HepG2 (cell line): Measurements from ENCODE around the gene PSD4. TPM values are rescaled to one million over a fixed set of nuclear protein-coding genes. Genes with fewer than 3 reads are reported as not detected.

ENCODE experiments used
- ATAC-seq: fragments of 200-7000 bp; cut with Tn5 transposase; 3 replicates; pipeline ENCODE4 v1.9.1; 2020; ENCODE audit warnings: mild to moderate bottlenecking, moderate library complexity
- BruUV-seq: library from RNA; stranded (reverse); fragments of 400-500 nt; replicated peaks from 2 replicates; lab custom pipeline; 2021; lab: Mats Ljungman, UMichigan
- CTCF ChIA-PET: fragments of 300-600 bp; formaldehyde crosslinking; extraction: SDS; loops from one replicate; lab custom pipeline; 2021; ENCODE audit warnings: low total read pairs, inconsistent platforms, low intra/inter-chr PET ratio; lab: Yijun Ruan, JAX
- POLR2A ChIA-PET: fragments of 350-600 bp; sonication (Branson Sonifier 250); formaldehyde crosslinking; loops from one replicate; lab custom pipeline; 2020; ENCODE audit warnings: antibody characterized with exemption, inconsistent platforms; lab: Yijun Ruan, JAX
- DNase-seq: peaks from one replicate; pipeline ENCODE4 v3.0.0-alpha.2; 2015; ENCODE audit warnings: low spot score
- FAIRE-seq: peaks from 3 replicates; lab custom pipeline; 2011; peaks lifted over from hg19 to GRCh38; lab: Jason Lieb, UNC
- H2AFZ ChIP-seq: one replicate; pipeline ENCODE4 v1.6.1; 2011; ENCODE audit warnings: low read length, inconsistent platforms
- H3K27ac ChIP-seq: fragments of 300-600 bp; 3 replicates; pipeline ENCODE4 v1.8.0; 2011; ENCODE audit warnings: mixed run types, mild to moderate bottlenecking, mixed read lengths, low read length, inconsistent platforms; ENCODE audit not compliant: insufficient read depth; ENCODE audit errors: extremely low read length
- H3K27me3 ChIP-seq, 2 experiments: fragments of 200-600 bp in 1 of 2; 2 replicates in 1 of 2; 3 replicates in 1 of 2; pipeline versions ENCODE4 v1.6.0 to v1.8.0; 2011; ENCODE audit warnings: low read length in 2 of 2, mild to moderate bottlenecking in 2 of 2, moderate library complexity in 2 of 2, inconsistent platforms in 1 of 2; ENCODE audit not compliant: insufficient read depth in 2 of 2, control insufficient read depth in 1 of 2
- H3K36me3 ChIP-seq, 2 experiments: fragments of 200-600 bp in 1 of 2; replicated peaks in 1 of 2; 2 replicates in 1 of 2; 3 replicates in 1 of 2; pipeline versions ENCODE4 v1.5.1 to v1.8.0; 2011; ENCODE audit warnings: low read length in 2 of 2, inconsistent platforms in 1 of 2; ENCODE audit not compliant: insufficient read depth in 2 of 2, control insufficient read depth in 1 of 2
- H3K4me1 ChIP-seq: 2 replicates; pipeline ENCODE4 v1.5.1; 2012; ENCODE audit warnings: low read length, inconsistent platforms; ENCODE audit not compliant: insufficient read depth
- H3K4me2 ChIP-seq: 2 replicates; pipeline ENCODE4 v1.6.0; 2011; ENCODE audit warnings: low read depth, low read length, inconsistent platforms
- H3K4me3 ChIP-seq, 3 experiments: fragments of 200-600 bp in 1 of 3; sonication (generic), shearing (Covaris generic) in 1 of 3; replicated peaks in 1 of 3; 2 replicates each; pipeline ENCODE4 v1.5.1; 2011 to 2016; ENCODE audit warnings: low read length in 3 of 3, inconsistent platforms in 2 of 3, low read depth in 2 of 3, mild to moderate bottlenecking in 2 of 3, control low read depth in 1 of 3, mixed read lengths in 1 of 3; ENCODE audit not compliant: insufficient read depth in 1 of 3
- H3K79me2 ChIP-seq: one replicate; pipeline ENCODE4 v1.6.1; 2011; ENCODE audit warnings: low read length, inconsistent platforms; ENCODE audit not compliant: insufficient read depth
- H3K9ac ChIP-seq: 2 replicates; pipeline ENCODE4 v1.6.0; 2011; ENCODE audit warnings: mild to moderate bottlenecking, low read depth, low read length, inconsistent platforms; ENCODE audit not compliant: insufficient read depth
- H3K9me3 ChIP-seq: 2 replicates; pipeline ENCODE4 v1.5.1; 2012; ENCODE audit warnings: mild to moderate bottlenecking, low read length
- H4K20me1 ChIP-seq: 2 replicates; pipeline ENCODE4 v1.6.0; 2011; ENCODE audit warnings: inconsistent platforms, mild to moderate bottlenecking, low read length, moderate library complexity; ENCODE audit not compliant: insufficient read depth
- AKAP8 ChIP-seq: sonication (generic); formaldehyde crosslinking; IDR thresholded peaks from 2 replicates; pipeline ENCODE4 v1.5.1; 2020; ENCODE audit warnings: mild to moderate bottlenecking, missing genetic modification reagents
- CCAR2 ChIP-seq: fragments of 200-400 bp; formaldehyde crosslinking; optimal IDR thresholded peaks from 2 replicates; pipeline ENCODE3; 2018; ENCODE audit warnings: low read depth, mild to moderate bottlenecking, low read length, moderate library complexity
- ISL2 ChIP-seq: sonication (generic); formaldehyde crosslinking; IDR thresholded peaks from 2 replicates; pipeline ENCODE4 v1.5.0; 2020; ENCODE audit warnings: missing genetic modification reagents
- NFRKB ChIP-seq: fragments of 450-650 bp; IDR thresholded peaks from 2 replicates; pipeline ENCODE4 v1.6.1; 2017
- PRMT3 ChIP-seq: sonication (generic); formaldehyde crosslinking; IDR thresholded peaks from 2 replicates; pipeline ENCODE4 v1.8.1; 2022; ENCODE audit warnings: low read depth, mild to moderate bottlenecking, moderate library complexity, missing genetic modification reagents, borderline replicate concordance
- RFXAP ChIP-seq: sonication (generic); formaldehyde crosslinking; IDR thresholded peaks from 2 replicates; pipeline ENCODE4 v1.4.0; 2020; ENCODE audit warnings: missing genetic modification reagents, borderline replicate concordance
- SOX5 ChIP-seq: IDR thresholded peaks from 2 replicates; pipeline ENCODE4 v1.6.1; 2016; ENCODE audit warnings: borderline replicate concordance
- TEAD2 ChIP-seq: sonication (generic); formaldehyde crosslinking; IDR thresholded peaks from 2 replicates; pipeline ENCODE4 v1.9.0; 2021; ENCODE audit warnings: missing genetic modification reagents
- ZFAT ChIP-seq: sonication (generic); formaldehyde crosslinking; conservative IDR thresholded peaks from 2 replicates; pipeline ENCODE4 v1.8.1; 2023; ENCODE audit warnings: missing genetic modification reagents, inconsistent platforms
- ZNF275 ChIP-seq: sonication (generic); formaldehyde crosslinking; IDR thresholded peaks from 2 replicates; pipeline ENCODE4 v1.8.0; 2022; ENCODE audit warnings: missing genetic modification reagents, mild to moderate bottlenecking, inconsistent platforms, borderline replicate concordance
- ZNF556 ChIP-seq: sonication (generic); formaldehyde crosslinking; IDR thresholded peaks from 2 replicates; pipeline ENCODE4 v1.4.0; 2020; ENCODE audit warnings: mild to moderate bottlenecking, missing genetic modification reagents, borderline replicate concordance
- ZNF709 ChIP-seq: sonication (generic); formaldehyde crosslinking; IDR thresholded peaks from 2 replicates; pipeline ENCODE4 v1.5.0; 2020; ENCODE audit warnings: mild to moderate bottlenecking, missing genetic modification reagents
- ZNF710 ChIP-seq: sonication (generic); formaldehyde crosslinking; IDR thresholded peaks from 2 replicates; pipeline ENCODE4 v1.5.0; 2020; ENCODE audit warnings: mild to moderate bottlenecking, missing genetic modification reagents, borderline replicate concordance
- ZNF766 ChIP-seq: sonication (generic); formaldehyde crosslinking; IDR thresholded peaks from 2 replicates; pipeline ENCODE4 v1.5.0; 2020; ENCODE audit warnings: missing genetic modification reagents, borderline replicate concordance
- ZNF790 ChIP-seq: sonication (generic); formaldehyde crosslinking; IDR thresholded peaks from 2 replicates; pipeline ENCODE4 v1.8.0; 2022; ENCODE audit warnings: missing genetic modification reagents, mild to moderate bottlenecking, borderline replicate concordance
- WGBS: methylation state at CpG from one replicate; pipeline ENCODE4 v1.1.6; 2017; ENCODE audit warnings: low lambda C conversion rate; 5-methylcytosine and 5-hydroxymethylcytosine counted together
- in situ Hi-C: cut with HindIII; loops from 2 replicates; pipeline ENCODE4 v1.10.0; 2017; ENCODE audit warnings: low pct_unique_long_range_greater_than_20kb; ENCODE audit not compliant: extremely low pct_ligation_motif_present
- intact Hi-C: fragments of 100-400 bp; cut with micrococcal nuclease; formaldehyde crosslinking; loops from one replicate; pipeline ENCODE4 v1.10.0; 2022; ENCODE audit not compliant: unreplicated experiment
- polyA plus RNA-seq, 8 experiments: library from polyadenylated mRNA; depleted of rRNA in 3 of 8; stranded (reverse) in 7 of 8; unstranded in 1 of 8; fragments of >200 nt; fragmentation: Illumina TruSeq in 4 of 8; extraction: Trizol in 4 of 8; gene quantifications; 2 replicates each; pipeline versions ENCODE4 v1.2.1 to v1.2.3, GENCODE V29; 2011 to 2016; ENCODE audit warnings: low read depth in 4 of 8, missing spikeins in 1 of 8, mixed read lengths in 1 of 8; ENCODE audit not compliant: insufficient read depth in 1 of 8
- total RNA-seq, 5 experiments: library from RNA; depleted of rRNA; stranded (reverse); fragments of >200 nt; fragmentation: Illumina TruSeq; extraction: Trizol; gene quantifications; 2 replicates each; pipeline ENCODE4 v1.2.3, GENCODE V29; 2016; ENCODE audit warnings: low read depth in 1 of 5

Gene PSD4
- total and polyA plus RNA-seq, 2 of the 13 experiments (the other 11 are each of a cell fraction or from before 2014, with no cell fraction given) = 5.8 to 9.4 TPM

- TF ChIP-seq AKAP8 (CRISPR knock-in tag) = no peak
Measured at GRCh38 chr2:113214141-113214540, 40.4 kb downstream of the PSD4 start (continued).

GRCh38 chr2:113215056-113215455 lies 41.3 kb downstream of the PSD4 start:
- Histone ChIP-seq H3K9ac (no peak overlapping the region), H3K79me2 (no peaks in the 10 kb centered on the region), H2AFZ (no peak overlapping the region), H3K4me3 (no peak overlapping the region)
- in situ Hi-C loops = no loop called here
- intact Hi-C loops = loop anchor here (5.0 kb wide), 1 partner anchor 67 kb away; no protein-coding TSS in a partner anchor
- 100% methylated on average over 2 of the region's 2 CpGs for WGBS
- CTCF ChIA-PET = no interaction called here
- no peak for TF ChIP-seq ZNF556 (CRISPR knock-in tag)
- no peak for TF ChIP-seq RFXAP (CRISPR knock-in tag)
- TF ChIP-seq ZFAT (CRISPR knock-in tag) = no peak
- TF ChIP-seq ZNF766 = no peak
- no peak for TF ChIP-seq TEAD2
- TF ChIP-seq PRMT3 (CRISPR knock-in tag) = no peak
- no peak for TF ChIP-seq ZNF275
- no peak for TF ChIP-seq NFRKB
- no peak for TF ChIP-seq ZNF790 (CRISPR knock-in tag)
- TF ChIP-seq SOX5 = no peak
- no peak for TF ChIP-seq ZNF710 (CRISPR knock-in tag)
- TF ChIP-seq CCAR2 = no peak
- no peak for TF ChIP-seq ISL2 (CRISPR knock-in tag)
- TF ChIP-seq ZNF709 (CRISPR knock-in tag) = no peak
- TF ChIP-seq, all 625 proteins: peak for 0
- Histone ChIP-seq H3K9me3 (no peaks in the 10 kb centered on the region), H3K36me3 (no peaks in the 10 kb centered on the region), H3K4me1 (peaks cover 92% of the 10 kb centered on the region), H3K27me3 (no peaks in the 10 kb centered on the region; a peak in 1 of 5 replicates), H3K4me2 (no peak overlapping the region), H3K27ac (no peak overlapping the region), H4K20me1 (no peaks in the 10 kb centered on the region)
- POLR2A ChIA-PET = interaction anchor here (1.2 kb wide), 1 partner anchor 11 kb away, joined by 3 read pairs; no protein-coding TSS in a partner anchor
- DNase-seq (no peak), ATAC-seq (no peak), FAIRE-seq (no peak)
- BruUV-seq = no TSS peak
